ENCODE data around the gene ZNF750.

The ZNF750 gene

GRCh38 chr17:82858376-82859126 lies 18.7 kb upstream of the ZNF750 start:
- no peak for TF ChIP-seq CTCF (IDR thresholded peaks at IDR 0.05; ENCODE audit: borderline replicate concordance, insufficient read depth, low read depth, low read length)
- no peak overlapping the region for H3K4me3 ChIP-seq (ENCODE audit: low read depth, low read length)

GRCh38 chr17:82856361-82856760 lies 16.5 kb upstream of the ZNF750 start:
- TF ChIP-seq CTCF (IDR thresholded peaks at IDR 0.05; ENCODE audit: borderline replicate concordance, insufficient read depth, low read depth, low read length): no peak
- no peak overlapping the region for H3K4me3 ChIP-seq (ENCODE audit: low read depth, low read length)

GRCh38 chr17:82854226-82854625 lies 14.4 kb upstream of the ZNF750 start:
- no peak for TF ChIP-seq CTCF (IDR thresholded peaks at IDR 0.05; ENCODE audit: borderline replicate concordance, insufficient read depth, low read depth, low read length)

GRCh38 chr17:82851381-82851780 lies 11.6 kb upstream of the ZNF750 start:
- no peak overlapping the region for H3K4me3 ChIP-seq (ENCODE audit: low read depth, low read length)
- no peak for TF ChIP-seq CTCF (IDR thresholded peaks at IDR 0.05; ENCODE audit: borderline replicate concordance, insufficient read depth, low read depth, low read length)

More at GRCh38 chr17:82854226-82854625, 14.4 kb upstream of the ZNF750 start:
- no peak overlapping the region for H3K4me3 ChIP-seq (ENCODE audit: low read depth, low read length)

GRCh38 chr17:82849076-82849945 lies 9.5 kb upstream of the ZNF750 start:
- TF ChIP-seq CTCF (IDR thresholded peaks at IDR 0.05; ENCODE audit: borderline replicate concordance, insufficient read depth, low read depth, low read length): no peak

GRCh38 chr17:82848022-82848592 lies 8.3 kb upstream of the ZNF750 start:
- TF ChIP-seq CTCF (IDR thresholded peaks at IDR 0.05; ENCODE audit: borderline replicate concordance, insufficient read depth, low read depth, low read length): no peak
- H3K4me3 ChIP-seq (ENCODE audit: low read depth, low read length): no peak overlapping the region

More at GRCh38 chr17:82849076-82849945, 9.5 kb upstream of the ZNF750 start:
- H3K4me3 ChIP-seq (ENCODE audit: low read depth, low read length): no peak overlapping the region
